HK-2 (cell line): ENCODE measurements around the gene DQX1.
"Not testable (repeated sequence)": the region's sequence is repeated elsewhere in the genome, so short reads cannot be mapped to it uniquely, and the experiment has no call there.

Experiments used
- DNase-seq: peaks from one replicate; pipeline ENCODE4 v3.0.0-alpha.2; 2018; ENCODE audit not compliant: unreplicated experiment

DQX1 gene, protein sequence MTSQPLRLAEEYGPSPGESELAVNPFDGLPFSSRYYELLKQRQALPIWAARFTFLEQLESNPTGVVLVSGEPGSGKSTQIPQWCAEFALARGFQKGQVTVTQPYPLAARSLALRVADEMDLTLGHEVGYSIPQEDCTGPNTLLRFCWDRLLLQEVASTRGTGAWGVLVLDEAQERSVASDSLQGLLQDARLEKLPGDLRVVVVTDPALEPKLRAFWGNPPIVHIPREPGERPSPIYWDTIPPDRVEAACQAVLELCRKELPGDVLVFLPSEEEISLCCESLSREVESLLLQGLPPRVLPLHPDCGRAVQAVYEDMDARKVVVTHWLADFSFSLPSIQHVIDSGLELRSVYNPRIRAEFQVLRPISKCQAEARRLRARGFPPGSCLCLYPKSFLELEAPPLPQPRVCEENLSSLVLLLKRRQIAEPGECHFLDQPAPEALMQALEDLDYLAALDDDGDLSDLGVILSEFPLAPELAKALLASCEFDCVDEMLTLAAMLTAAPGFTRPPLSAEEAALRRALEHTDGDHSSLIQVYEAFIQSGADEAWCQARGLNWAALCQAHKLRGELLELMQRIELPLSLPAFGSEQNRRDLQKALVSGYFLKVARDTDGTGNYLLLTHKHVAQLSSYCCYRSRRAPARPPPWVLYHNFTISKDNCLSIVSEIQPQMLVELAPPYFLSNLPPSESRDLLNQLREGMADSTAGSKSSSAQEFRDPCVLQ

DNA sequence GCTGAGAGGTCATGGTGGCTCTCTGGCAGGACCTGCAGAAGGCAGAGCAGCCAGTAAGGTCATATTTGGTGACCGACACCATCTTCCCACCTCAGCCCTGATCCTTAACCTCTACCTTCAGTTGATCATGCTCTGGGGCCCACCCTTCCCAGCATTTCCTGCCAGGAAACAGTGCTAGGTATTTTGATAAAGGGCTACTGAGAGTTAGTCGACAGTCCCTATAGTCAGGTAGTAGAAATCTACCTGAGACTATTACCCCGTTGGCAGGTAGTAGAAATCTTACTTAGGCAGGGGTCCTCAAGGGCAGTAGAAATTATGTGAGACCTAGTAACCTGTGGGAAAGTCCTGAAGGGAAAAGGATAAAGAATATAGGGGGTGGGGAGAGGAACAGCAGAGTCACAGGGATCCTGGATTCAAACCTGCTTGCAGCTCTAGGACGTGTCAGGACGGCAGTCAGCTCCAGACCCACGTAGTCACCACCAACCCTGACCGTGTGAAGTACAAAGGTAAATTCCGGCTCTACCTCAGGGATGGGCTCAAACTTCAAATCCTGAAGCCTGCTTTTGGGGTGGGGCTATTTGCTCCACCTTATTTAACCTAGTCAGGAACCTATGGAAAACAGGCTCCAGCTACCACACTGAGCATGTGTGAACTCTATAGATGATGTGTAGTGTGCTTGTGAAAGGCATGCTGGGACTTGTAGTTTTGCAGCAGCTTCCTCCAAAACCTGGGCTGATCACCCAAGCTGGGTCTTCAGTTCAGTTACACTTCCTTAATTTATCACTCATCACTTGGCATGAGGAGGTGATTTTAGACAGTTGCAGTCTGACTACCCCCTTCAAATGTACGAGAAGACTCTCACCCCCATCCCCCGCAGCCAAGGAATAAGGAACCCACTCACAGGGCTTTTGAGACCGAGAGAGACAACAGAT is at the start of gene DQX1:
DQX1 (minus strand) TSS at position 515 of the 932 bp plus-strand sequence; CDS start at position 13, 502 bp downstream.
- DNase-seq, result no peak

GRCh38 chr2:74575320-74575719 is 49.3 kb upstream of the DQX1 start:
- no peak for DNase-seq

GRCh38 chr2:74573747-74574562 is 47.9 kb upstream of the DQX1 start:
- no peak for DNase-seq

GRCh38 chr2:74572178-74572925 is 46.3 kb upstream of the DQX1 start:
- no peak for DNase-seq

- DNase-seq, result no peak
Observed at GRCh38 chr2:74571058-74571457, 45.0 kb upstream of the DQX1 start.

- DNase-seq, result no peak
Observed at GRCh38 chr2:74569686-74570085, 43.7 kb upstream of the DQX1 start.

DNA sequence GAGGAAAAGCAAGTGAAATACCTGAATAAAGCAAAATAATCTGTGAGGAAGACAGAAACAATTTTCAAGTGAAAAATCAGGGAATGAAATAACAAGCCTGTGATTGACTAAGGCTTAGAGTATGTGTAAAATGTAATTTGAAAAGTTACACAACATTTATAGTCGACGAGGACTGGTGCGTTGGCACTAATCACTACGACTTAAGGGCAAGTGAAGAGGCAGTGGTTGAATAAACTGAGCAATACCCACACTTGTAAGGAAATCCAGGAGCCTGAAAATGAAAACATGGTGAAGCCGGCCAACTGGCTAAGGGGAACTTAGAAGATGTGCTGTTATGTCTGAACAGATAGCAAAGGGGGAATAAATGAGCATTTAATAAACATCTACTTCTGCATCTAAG is 41.9 kb upstream of the DQX1 start:
- DNase-seq, result no peak

GRCh38 chr2:74566754-74567085 is 40.7 kb upstream of the DQX1 start:
- DNase-seq, result no peak

- no peak for DNase-seq
Observed at GRCh38 chr2:74566076-74566753, 40.2 kb upstream of the DQX1 start.

DNA sequence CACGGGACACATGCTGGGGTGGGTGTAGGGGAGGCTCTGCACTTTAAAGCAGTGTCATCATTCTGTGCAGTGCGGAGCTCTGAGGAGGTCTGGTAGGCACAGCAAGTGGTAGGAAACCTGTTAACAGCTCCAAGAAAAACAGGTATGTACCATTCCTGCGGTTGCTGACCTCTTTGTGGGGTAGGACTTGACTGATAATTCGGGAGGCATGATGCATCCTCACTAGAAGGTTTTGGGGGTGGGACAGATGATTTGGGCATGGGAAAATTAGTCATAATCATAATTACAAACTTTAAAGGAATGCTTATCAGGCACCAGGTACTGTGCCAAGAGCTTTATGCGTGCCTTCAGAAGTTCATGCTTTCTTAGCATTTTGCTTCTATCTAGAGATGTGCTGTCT is 38.2 kb upstream of the DQX1 start:
- DNase-seq, result no peak

DNA sequence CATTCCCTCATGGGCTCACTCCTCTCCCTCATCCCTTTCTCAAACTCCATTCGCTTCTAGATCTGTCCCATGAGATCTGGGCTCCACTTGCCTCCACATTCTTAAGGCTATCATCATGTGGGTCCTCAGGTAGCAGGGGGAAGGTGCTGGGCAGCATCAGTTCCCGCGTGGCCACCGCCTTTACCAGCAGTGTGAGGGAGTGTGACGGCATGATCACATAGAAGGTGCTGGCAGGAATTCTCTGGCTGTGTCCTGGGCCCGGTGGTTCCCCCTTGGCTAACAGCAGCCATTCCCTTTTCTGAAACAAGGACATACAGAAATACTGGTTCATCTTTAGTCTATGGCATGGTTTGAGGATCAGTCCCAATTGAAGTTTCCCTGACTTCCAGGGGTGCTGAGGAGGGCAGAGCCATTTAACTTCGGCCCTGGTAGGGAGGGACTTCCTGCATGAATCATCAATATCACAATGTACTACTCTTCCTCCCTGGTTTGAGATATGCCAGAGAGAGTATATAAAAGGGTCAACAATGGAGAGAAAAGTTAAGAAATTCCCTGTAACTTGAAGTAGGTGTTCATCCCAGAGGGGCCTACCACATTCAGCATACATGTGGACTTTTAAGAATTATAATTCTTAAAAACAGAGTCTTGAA is 36.2 kb upstream of the DQX1 start:
- no peak for DNase-seq

GRCh38 chr2:74561022-74561421 is 35.0 kb upstream of the DQX1 start:
- not testable (repeated sequence) for DNase-seq

DNA sequence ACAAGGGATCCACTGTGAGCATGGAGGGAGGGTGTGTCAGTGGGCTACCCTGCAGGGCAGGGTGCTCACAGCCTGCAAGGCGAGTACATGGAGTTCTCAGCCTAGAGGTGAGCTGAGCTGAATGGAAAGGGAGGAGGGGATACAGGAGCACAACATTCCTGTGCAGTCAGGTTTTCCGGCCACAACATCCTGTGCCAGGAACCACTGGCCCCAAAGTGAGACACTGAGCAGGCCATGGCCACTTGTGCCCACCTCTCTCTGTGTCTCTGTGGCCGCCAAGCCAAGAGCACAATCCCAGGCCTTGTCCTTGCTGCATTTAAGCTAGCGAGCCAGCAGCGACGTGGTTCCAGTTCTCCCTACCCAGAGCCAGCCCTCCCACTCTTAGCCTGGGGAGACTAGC is 34.6 kb upstream of the DQX1 start:
- DNase-seq, result peak; percentile 61

DNA sequence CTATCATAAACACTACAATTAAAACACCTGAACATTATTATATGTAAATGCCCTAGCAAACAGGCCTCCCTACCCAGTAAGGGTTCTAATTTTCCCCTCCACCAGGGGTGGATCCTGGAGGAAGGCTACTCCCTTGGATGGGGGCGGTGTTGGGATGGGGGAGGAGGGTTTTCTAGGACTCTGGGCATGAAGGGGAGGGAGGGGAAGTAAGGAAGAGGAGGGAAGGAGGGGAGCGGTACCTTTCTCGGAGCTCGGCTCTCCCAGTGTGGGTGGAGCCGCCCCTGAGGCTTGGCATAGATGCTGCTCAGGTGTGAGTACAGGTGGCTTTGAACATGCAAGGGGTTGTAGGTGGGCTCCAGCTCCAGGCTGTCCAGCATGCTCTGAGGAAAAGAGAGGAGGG is 33.9 kb upstream of the DQX1 start:
- no peak for DNase-seq

DNA sequence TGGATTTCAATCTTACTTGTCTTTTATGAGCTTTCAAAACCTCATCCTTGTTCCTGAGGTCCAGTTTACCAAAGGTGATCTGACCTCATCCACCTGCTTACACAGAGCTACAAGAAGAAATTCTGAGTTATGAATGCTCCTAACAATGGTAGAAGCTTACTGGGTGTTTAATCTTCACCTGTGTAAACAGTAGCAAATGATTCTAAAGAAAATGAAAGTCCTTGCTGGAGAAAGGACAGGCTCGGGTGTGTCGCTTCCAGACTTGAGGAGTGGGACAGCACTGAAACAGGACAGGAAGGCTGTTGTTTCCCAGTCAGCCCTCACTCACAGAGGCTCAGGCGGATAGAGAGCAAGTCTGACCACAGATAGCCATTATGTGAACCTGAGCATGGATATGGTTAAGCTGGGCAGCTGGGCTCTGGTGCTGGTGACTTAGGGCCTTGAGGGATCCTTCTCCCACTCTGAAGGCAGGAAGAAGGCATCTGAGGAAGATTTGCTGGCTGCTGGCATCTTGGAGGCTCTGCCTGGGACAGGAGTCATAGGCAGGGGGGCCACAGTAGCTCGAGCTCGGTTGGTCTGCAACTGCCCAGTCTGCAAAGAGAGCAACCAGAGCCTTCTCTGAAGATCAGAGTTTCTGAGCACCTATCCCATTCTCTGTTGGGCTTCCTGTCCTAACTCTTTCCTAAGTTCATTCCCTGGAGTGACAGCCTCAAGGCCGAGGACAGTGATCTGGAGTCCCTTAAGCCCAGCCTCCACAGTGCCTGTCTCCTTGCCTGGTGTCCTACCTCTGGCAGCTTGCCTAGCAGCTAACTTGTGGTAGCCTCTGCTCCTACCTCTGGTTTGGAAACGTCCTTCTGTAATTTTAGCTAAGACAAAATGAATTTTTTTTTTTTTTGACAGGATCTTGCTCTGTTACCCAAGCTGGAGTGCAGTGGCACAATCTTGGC is 32.5 kb upstream of the DQX1 start:
- DNase-seq, result no peak

- DNase-seq, result no peak
Observed at GRCh38 chr2:74556831-74557370, 30.9 kb upstream of the DQX1 start.

DNA sequence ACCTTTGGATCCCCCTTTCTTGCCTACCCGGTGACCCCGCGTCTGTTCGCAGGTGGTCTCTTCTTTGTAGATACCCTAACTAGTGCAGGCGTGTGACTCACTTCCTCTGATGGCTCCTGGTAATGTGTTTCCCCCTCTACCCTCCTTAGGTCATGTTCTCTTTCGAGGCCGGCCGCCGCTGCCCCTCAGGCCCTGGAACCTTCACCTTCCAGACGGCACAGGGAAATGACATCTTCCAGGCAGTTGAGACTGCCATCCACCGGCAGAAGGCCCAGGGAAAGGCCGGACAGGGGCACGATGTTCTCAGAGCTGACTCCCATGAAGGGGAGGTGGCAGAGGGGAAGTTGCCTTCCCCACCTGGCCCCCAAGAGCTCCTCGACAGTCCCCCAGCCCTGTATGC is 30.1 kb upstream of the DQX1 start:
- no peak for DNase-seq

DNA sequence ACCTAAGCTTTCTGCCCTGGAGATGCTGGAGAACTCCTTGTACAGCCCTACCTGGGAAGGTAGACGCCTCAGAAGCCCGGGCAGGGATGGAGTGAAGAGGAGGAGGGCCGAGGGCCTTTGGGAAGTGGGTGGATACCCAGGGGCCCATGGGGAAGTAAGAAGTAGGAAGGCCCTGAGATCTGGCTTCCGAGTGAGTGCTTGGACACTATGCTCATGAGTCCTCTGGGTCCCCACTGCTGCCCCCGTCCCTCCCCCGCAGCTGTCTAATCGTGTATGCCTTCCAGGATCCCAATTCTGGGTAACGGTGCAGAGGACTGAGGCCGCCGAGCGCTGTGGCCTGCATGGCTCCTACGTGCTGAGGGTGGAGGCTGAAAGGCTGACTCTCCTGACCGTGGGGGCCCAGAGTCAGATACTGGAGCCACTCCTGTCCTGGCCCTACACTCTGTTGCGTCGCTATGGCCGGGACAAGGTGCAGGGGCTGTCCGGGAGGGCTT is 29.6 kb upstream of the DQX1 start:
- DNase-seq, result no peak
